ENCODE data around the gene MX2.
"Not testable (repeated sequence)": the region's sequence is repeated elsewhere in the genome, so short reads cannot be mapped to it uniquely, and the experiment has no call there.

MX2 gene

GRCh38 chr21:41419921-41420862 is 58.4 kb downstream of the MX2 start:
- peak overlapping the region; percentile 62 for H3K4me3 ChIP-seq (ENCODE audit: low read depth, low read length)
- no peak for TF ChIP-seq CTCF (IDR thresholded peaks at IDR 0.05; ENCODE audit: borderline replicate concordance, insufficient read depth, low read depth, low read length)

GRCh38 chr21:41420998-41421397 is 59.2 kb downstream of the MX2 start:
- not testable (repeated sequence) for H3K4me3 ChIP-seq (ENCODE audit: low read depth, low read length)

- no peak overlapping the region for H3K4me3 ChIP-seq (ENCODE audit: low read depth, low read length)
- no peak for TF ChIP-seq CTCF (IDR thresholded peaks at IDR 0.05; ENCODE audit: borderline replicate concordance, insufficient read depth, low read depth, low read length)
Measured at GRCh38 chr21:41422546-41423304, 60.9 kb downstream of the MX2 start.

- H3K4me3 ChIP-seq (ENCODE audit: low read depth, low read length), result not testable (repeated sequence)
Measured at GRCh38 chr21:41423305-41423636, 61.4 kb downstream of the MX2 start.

GRCh38 chr21:41425588-41425953 is 63.7 kb downstream of the MX2 start:
- TF ChIP-seq CTCF (IDR thresholded peaks at IDR 0.05; ENCODE audit: borderline replicate concordance, insufficient read depth, low read depth, low read length), result no peak
- H3K4me3 ChIP-seq (ENCODE audit: low read depth, low read length), result peak overlapping the region; percentile 99

GRCh38 chr21:41425954-41426675 is 64.3 kb downstream of the MX2 start, which contains the start of gene MX1:
Gene MX1 (plus strand): TSS chr21:41426239. CDS start chr21:41432071, 5,832 bp downstream.
- TF ChIP-seq CTCF (IDR thresholded peaks at IDR 0.05; ENCODE audit: borderline replicate concordance, insufficient read depth, low read depth, low read length), result no peak
- H3K4me3 ChIP-seq (ENCODE audit: low read depth, low read length), result peak within 1 kb of the TSS; percentile 99

- peak overlapping the region; percentile 99 for H3K4me3 ChIP-seq (ENCODE audit: low read depth, low read length)
- TF ChIP-seq CTCF (IDR thresholded peaks at IDR 0.05; ENCODE audit: borderline replicate concordance, insufficient read depth, low read depth, low read length), result no peak
Measured at GRCh38 chr21:41426676-41427404, 65.0 kb downstream of the MX2 start.

All from GM12875 (cell line).